ENCODE results near the gene DYRK1A.

DYRK1A gene

DNA sequence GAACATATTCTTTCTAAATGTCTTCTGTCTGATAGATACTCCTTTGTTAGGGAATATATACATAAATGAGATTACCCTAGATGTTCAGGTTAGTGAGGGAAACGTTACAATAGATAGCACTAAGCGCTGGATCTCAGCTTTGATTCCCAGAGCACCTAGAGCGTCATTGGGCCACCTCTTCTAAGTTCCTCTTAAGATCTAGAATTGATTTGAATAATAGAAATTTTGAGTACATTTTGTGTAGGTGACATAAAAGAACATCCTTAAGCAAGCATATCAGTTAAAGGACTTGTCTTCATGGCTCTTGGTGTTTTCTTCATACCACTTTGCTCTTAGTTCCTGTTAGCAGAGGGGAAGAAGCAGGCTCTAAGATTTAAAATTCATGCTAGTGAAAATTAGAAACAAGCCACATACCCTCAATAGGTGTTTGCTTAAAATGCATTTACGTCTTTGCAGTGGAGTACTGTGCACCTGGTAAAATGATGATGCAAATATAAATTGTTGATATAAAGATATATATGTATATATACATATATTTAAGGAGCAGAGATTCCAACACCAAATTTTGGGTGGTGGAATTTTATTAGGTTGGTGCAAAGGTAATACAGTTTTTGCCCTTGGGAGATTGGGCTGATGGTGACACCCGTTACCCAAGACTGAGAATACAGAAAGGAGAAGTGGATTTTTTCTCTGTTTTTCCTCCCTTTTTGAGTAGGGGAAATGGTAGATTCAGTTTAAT is 47.1 kb downstream of the DYRK1A start:
- no peak overlapping the region for H3K27ac ChIP-seq
- H3K4me3 ChIP-seq (ENCODE audit: low read depth, low read length), result no peak overlapping the region
- peaks cover 10% of the 10 kb centered on the region for H3K79me2 ChIP-seq
- TF ChIP-seq, protein P1, sequence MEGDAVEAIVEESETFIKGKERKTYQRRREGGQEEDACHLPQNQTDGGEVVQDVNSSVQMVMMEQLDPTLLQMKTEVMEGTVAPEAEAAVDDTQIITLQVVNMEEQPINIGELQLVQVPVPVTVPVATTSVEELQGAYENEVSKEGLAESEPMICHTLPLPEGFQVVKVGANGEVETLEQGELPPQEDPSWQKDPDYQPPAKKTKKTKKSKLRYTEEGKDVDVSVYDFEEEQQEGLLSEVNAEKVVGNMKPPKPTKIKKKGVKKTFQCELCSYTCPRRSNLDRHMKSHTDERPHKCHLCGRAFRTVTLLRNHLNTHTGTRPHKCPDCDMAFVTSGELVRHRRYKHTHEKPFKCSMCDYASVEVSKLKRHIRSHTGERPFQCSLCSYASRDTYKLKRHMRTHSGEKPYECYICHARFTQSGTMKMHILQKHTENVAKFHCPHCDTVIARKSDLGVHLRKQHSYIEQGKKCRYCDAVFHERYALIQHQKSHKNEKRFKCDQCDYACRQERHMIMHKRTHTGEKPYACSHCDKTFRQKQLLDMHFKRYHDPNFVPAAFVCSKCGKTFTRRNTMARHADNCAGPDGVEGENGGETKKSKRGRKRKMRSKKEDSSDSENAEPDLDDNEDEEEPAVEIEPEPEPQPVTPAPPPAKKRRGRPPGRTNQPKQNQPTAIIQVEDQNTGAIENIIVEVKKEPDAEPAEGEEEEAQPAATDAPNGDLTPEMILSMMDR (IDR thresholded peaks at IDR 0.05), result no peak
- no peaks in the 10 kb centered on the region for H3K27me3 ChIP-seq (ENCODE audit: control insufficient read depth, insufficient read depth, low read length)
- H3K36me3 ChIP-seq (ENCODE audit: control insufficient read depth, insufficient read depth, low read length), result no peaks in the 10 kb centered on the region
- H2AFZ ChIP-seq, result no peak overlapping the region
- H3K9me3 ChIP-seq (ENCODE audit: control insufficient read depth, low read length), result no peaks in the 10 kb centered on the region
- H3K9ac ChIP-seq, result no peak overlapping the region
- H3K4me2 ChIP-seq (ENCODE audit: low read length), result no peak overlapping the region
- H3K4me1 ChIP-seq, result no peaks in the 10 kb centered on the region

DNA sequence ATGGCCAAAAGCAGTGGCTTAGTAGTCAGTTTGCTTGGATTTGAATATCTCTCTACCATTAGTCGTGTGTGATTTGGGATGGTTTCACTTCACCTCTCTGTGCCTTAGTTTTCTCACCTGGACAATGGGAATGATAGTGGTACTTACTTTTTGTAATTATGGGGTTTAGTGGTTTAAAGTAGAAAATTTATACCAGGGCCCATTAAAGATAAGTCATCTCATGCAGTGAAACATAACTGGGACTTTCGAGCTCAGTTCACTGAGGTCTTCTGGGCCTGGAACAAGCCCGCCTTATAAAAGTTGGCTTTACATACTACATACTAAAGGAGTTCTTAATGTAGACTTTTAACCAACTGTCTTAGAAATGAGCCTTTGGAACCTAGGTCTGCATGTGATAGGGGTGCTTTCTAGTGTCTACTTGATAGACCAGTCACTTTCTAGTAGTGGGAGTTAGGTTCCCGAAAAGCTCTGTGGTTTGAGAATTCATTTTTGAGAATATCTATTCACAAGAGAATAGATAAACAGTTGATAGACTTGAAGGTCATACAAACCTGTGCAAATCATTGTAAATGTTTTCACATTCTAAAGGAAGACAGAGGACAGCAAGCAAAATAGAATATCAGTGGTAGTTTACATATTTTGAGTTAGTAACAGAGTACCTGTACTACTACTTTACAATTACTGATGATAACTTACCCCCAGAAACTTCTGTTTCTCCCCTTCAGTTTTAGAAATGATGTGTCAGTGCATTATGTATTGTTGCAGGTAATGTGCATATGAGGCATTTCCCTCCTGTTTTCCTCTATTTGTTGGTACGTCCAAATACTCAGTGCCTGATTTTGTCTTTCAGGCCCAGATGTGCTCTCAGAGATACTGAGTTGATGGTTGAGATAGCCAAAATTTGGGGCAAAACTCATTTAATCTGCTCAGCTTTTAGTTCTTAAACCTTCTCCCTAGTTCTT is 48.0 kb downstream of the DYRK1A start:
- Histone ChIP-seq H3K4me2 (ENCODE audit: low read length) (no peak overlapping the region), H3K36me3 (ENCODE audit: control insufficient read depth, insufficient read depth, low read length) (no peaks in the 10 kb centered on the region), H3K27ac (no peak overlapping the region), H3K4me1 (no peaks in the 10 kb centered on the region), H3K27me3 (ENCODE audit: control insufficient read depth, insufficient read depth, low read length) (no peaks in the 10 kb centered on the region), H3K79me2 (peaks cover 15% of the 10 kb centered on the region), H3K9me3 (ENCODE audit: control insufficient read depth, low read length) (no peaks in the 10 kb centered on the region), H3K9ac (no peak overlapping the region), H2AFZ (no peak overlapping the region), H3K4me3 (ENCODE audit: low read depth, low read length) (no peak overlapping the region)
- TF ChIP-seq, protein P1 (IDR thresholded peaks at IDR 0.05), result no peak

DNA sequence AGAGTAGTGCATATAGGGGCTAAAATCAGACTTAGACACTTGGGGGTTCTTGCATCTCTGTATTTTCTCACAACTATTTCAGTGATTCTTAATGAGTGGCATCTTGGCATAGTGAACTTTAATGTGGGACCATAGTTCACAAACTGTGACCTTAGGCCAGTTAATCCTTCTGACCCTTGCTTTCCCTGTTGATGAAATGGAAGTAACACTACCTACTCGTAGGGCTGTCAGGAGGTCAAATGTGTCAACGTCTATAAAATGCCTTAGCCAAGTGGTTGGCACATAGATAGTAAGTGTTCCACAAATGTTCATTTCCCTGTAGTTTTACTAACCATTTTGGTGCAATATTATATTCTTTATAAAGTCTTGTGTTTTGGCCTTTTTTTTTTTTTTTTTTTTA is 49.4 kb downstream of the DYRK1A start:
- H3K4me3 ChIP-seq (ENCODE audit: low read depth, low read length), result no peak overlapping the region
- no peak overlapping the region for H3K9ac ChIP-seq
- TF ChIP-seq, protein P1 (IDR thresholded peaks at IDR 0.05), result no peak
- H3K9me3 ChIP-seq (ENCODE audit: control insufficient read depth, low read length), result no peaks in the 10 kb centered on the region
- no peak overlapping the region for H2AFZ ChIP-seq
- no peaks in the 10 kb centered on the region for H3K36me3 ChIP-seq (ENCODE audit: control insufficient read depth, insufficient read depth, low read length)
- H3K27me3 ChIP-seq (ENCODE audit: control insufficient read depth, insufficient read depth, low read length), result no peaks in the 10 kb centered on the region
- H3K4me2 ChIP-seq (ENCODE audit: low read length), result no peak overlapping the region
- no peaks in the 10 kb centered on the region for H3K4me1 ChIP-seq
- peaks cover 15% of the 10 kb centered on the region for H3K79me2 ChIP-seq
- H3K27ac ChIP-seq, result no peak overlapping the region

DNA sequence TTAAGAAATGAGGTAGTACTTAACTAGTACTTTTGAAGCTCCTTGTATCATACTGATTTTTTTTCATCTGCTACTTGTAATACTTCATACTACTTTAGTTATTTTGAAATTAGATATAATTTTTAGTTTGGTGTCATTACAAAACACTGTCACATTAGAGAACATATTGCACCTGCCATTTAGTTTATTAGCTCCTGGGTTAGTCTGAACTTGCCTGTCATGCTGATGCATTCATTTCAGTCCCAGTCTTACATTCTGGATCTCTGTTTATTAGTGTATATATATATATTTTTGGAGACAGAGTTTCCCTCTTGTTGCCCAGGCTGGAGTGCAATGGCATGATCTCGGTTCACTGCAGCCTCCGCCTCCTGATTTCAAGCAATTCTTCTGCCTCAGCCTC is 50.3 kb downstream of the DYRK1A start:
- H3K79me2 ChIP-seq, result peaks cover 15% of the 10 kb centered on the region
- H3K4me1 ChIP-seq, result no peaks in the 10 kb centered on the region
- H3K27ac ChIP-seq, result no peak overlapping the region
- no peaks in the 10 kb centered on the region for H3K27me3 ChIP-seq (ENCODE audit: control insufficient read depth, insufficient read depth, low read length)
- no peaks in the 10 kb centered on the region for H3K9me3 ChIP-seq (ENCODE audit: control insufficient read depth, low read length)
- no peak overlapping the region for H2AFZ ChIP-seq
- TF ChIP-seq, protein P1 (IDR thresholded peaks at IDR 0.05), result no peak
- no peak overlapping the region for H3K9ac ChIP-seq
- H3K4me2 ChIP-seq (ENCODE audit: low read length), result no peak overlapping the region
- no peaks in the 10 kb centered on the region for H3K36me3 ChIP-seq (ENCODE audit: control insufficient read depth, insufficient read depth, low read length)
- no peak overlapping the region for H3K4me3 ChIP-seq (ENCODE audit: low read depth, low read length)

All from parathyroid adenoma (tissue), 2 donors.